Rectal smooth muscle tissue (tissue), 1 donor: ENCODE results near the gene SLC16A1.
"Not testable (repeated sequence)": the region's sequence is repeated elsewhere in the genome, so short reads cannot be mapped to it uniquely, and the experiment has no call there.

Experiments used
- H3K27ac ChIP-seq: one replicate; pipeline ENCODE4 v1.7.0; 2013; ENCODE audit warnings: low read depth, low read length, inconsistent platforms
- H3K27me3 ChIP-seq: one replicate; pipeline ENCODE4 v1.7.0; 2013; ENCODE audit warnings: low read length; ENCODE audit not compliant: control insufficient read depth, insufficient read depth
- H3K36me3 ChIP-seq: one replicate; pipeline ENCODE4 v1.7.0; 2013; ENCODE audit warnings: low read length; ENCODE audit not compliant: control insufficient read depth, insufficient read depth
- H3K4me1 ChIP-seq: one replicate; pipeline ENCODE4 v1.7.0; 2013; ENCODE audit warnings: low read length; ENCODE audit not compliant: control insufficient read depth, insufficient read depth
- H3K4me3 ChIP-seq: one replicate; pipeline ENCODE4 v1.7.0; 2013; ENCODE audit warnings: low read length
- H3K9ac ChIP-seq: one replicate; pipeline ENCODE4 v1.7.0; 2013; ENCODE audit warnings: low read length

The SLC16A1 gene

GRCh38 chr1:112904831-112905261 is 51.1 kb downstream of the SLC16A1 start:
- H3K27ac ChIP-seq = no peak overlapping the region
- H3K9ac ChIP-seq = no peak overlapping the region
- H3K4me3 ChIP-seq = no peak overlapping the region

DNA sequence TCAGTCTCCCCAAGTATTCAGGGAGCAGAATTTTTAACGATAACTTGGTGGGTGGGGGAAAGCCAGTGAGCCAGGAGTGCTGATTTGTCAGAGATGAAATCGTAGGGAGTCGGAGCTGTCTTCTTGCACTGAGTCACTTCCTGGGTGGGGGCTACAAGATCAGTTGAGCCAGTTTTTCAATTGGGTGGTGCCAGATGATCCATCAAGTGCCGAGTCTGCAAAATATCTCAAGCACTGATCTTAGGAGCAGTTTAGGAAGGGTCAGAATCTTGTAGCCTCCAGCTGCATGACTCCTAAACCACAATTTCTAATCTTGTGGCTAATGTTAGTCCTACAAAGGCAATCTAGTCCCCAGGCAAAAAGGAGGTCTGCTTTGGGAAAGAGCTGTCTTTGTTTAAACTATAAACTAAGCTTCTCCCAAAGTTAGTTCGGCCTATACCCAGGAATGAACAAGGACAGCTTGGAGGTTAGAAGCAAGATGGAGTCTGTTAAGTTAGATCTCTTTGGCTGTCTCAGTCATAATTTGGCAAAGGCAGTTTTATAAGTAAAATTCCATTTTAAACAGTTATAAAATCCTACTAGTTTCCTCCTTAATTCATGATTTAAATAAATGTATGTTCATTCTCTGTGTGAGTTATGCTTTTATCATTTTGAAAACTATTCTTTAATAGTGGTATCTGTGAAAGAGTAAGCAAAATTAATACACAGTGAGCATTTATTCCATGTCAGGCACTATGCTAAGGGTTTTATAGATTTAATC is 51.7 kb downstream of the SLC16A1 start:
- H3K27ac ChIP-seq = no peak overlapping the region

More at GRCh38 chr1:112904831-112905261, 51.1 kb downstream of the SLC16A1 start:
- Histone ChIP-seq H3K36me3 (peaks cover 2% of the 10 kb centered on the region), H3K27me3 (no peaks in the 10 kb centered on the region), H3K4me1 (no peaks in the 10 kb centered on the region)

GRCh38 chr1:112902221-112902620 is 53.8 kb downstream of the SLC16A1 start:
- Histone ChIP-seq H3K27me3 (no peaks in the 10 kb centered on the region), H3K4me1 (no peaks in the 10 kb centered on the region), H3K27ac (no peak overlapping the region), H3K36me3 (no peaks in the 10 kb centered on the region), H3K4me3 (no peak overlapping the region), H3K9ac (no peak overlapping the region)

More for the DNA sequence above, 51.7 kb downstream of the SLC16A1 start:
- no peaks in the 10 kb centered on the region for H3K4me1 ChIP-seq
- H3K9ac ChIP-seq = no peak overlapping the region
- H3K36me3 ChIP-seq = peaks cover 2% of the 10 kb centered on the region
- no peak overlapping the region for H3K4me3 ChIP-seq
- no peaks in the 10 kb centered on the region for H3K27me3 ChIP-seq

DNA sequence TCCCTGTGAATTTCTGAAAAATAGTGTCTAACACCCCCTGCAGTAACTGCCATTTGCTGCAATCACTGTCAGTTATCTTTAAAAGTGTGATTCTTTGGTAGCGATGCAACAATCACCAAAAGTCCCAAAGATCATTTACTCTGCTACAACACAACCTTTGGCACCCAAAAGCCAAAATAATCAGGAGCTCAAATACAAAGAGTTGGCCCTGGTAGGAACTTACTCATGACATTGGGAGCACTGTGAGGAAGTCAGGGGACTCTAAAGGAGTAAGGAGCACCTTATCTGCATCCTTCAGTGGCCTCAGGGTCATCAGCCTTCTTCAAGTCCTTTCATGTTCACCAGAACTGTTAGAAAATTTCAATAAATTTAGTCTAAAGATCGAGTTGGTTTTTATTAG is 54.6 kb downstream of the SLC16A1 start:
- H3K4me3 ChIP-seq = no peak overlapping the region
- no peaks in the 10 kb centered on the region for H3K36me3 ChIP-seq
- H3K27ac ChIP-seq = no peak overlapping the region
- no peaks in the 10 kb centered on the region for H3K4me1 ChIP-seq
- H3K9ac ChIP-seq = no peak overlapping the region
- no peaks in the 10 kb centered on the region for H3K27me3 ChIP-seq

DNA sequence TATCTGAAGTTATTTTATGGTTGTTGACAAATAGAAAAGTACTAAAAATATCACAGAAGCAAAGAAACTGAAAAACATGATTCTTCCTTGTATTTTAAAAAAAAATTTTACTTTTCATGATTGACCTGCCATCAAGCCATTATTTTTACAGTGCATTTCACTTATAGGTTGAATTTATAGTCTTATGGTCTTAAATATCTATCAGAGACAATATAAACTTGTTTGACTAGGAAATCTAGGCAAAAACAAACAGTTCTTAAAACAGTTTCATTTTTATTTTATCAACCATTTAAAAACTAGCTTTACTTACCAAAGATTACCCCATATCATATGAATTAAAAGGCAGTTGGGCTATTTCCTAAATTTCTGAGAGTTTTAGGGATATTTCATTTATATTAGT is 59.2 kb downstream of the SLC16A1 start:
- Histone ChIP-seq H3K27ac (no peak overlapping the region), H3K4me1 (no peaks in the 10 kb centered on the region), H3K36me3 (no peaks in the 10 kb centered on the region), H3K9ac (no peak overlapping the region), H3K4me3 (no peak overlapping the region), H3K27me3 (no peaks in the 10 kb centered on the region)

GRCh38 chr1:112894561-112895011 is 61.4 kb downstream of the SLC16A1 start:
- Histone ChIP-seq H3K4me3 (no peak overlapping the region), H3K27ac (no peak overlapping the region), H3K4me1 (no peaks in the 10 kb centered on the region), H3K27me3 (no peaks in the 10 kb centered on the region), H3K9ac (no peak overlapping the region), H3K36me3 (no peaks in the 10 kb centered on the region)

- no peak overlapping the region for H3K4me3 ChIP-seq
- no peaks in the 10 kb centered on the region for H3K27me3 ChIP-seq
- no peaks in the 10 kb centered on the region for H3K36me3 ChIP-seq
- no peaks in the 10 kb centered on the region for H3K4me1 ChIP-seq
- no peak overlapping the region for H3K27ac ChIP-seq
- H3K9ac ChIP-seq = no peak overlapping the region
Measured at GRCh38 chr1:112894010-112894292, 62.0 kb downstream of the SLC16A1 start.

DNA sequence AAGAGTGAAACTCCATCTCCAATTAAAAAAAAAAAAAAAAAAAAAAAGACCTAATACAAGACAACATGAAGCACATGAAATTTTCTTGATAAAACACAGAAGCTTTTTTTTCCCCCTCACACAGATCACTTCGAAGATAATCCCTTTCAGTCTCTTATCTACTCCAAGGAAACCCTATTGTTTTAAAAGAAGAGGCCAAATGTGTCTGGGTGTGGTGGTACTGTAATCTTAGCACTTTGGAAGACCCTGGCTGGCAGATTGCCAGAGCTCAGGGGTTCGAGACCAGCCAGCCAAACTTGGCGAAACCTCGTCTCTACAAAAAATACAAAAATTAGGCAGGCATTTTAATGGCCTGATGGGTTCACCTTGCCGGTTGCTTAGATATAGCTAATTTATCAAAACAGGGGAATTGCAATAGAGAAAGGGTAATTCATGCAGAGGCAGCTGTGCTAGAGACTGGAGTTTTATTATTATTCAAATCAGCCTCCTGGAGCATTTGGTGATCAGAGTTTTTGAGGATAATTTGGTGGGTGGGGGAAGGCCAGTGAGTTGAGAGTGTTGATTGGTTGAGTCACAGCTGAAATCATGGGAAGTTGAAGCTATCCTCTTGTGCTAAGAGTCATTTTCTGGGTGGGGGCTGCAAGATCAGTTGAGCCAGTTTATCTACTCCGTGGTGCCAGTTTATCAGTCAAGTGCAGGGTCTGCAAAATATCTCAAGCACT is 62.5 kb downstream of the SLC16A1 start:
- H3K36me3 ChIP-seq = no peaks in the 10 kb centered on the region
- H3K4me3 ChIP-seq = no peak overlapping the region
- no peak overlapping the region for H3K27ac ChIP-seq
- no peaks in the 10 kb centered on the region for H3K4me1 ChIP-seq
- H3K9ac ChIP-seq = no peak overlapping the region
- H3K27me3 ChIP-seq = no peaks in the 10 kb centered on the region

DNA sequence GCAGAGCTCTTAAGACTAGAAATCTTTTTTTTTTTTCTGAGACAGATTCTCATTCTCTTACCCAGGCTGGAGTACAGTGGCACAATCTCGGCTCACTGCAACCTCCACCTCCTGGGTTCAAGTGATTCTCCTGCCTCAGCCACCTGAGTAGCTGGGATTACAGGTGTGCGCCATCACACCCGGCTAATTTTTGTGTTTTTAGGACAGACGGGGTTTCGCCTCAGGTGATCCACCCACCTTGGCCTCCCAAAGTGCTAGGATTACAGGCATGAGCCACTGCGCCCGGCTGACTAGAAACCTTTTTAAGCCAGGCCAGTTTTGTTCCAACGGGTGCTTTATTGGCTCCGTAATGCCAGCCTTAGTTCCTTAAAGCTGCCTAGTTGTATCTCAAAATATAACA is 66.1 kb downstream of the SLC16A1 start:
- not testable (repeated sequence) for H3K4me1 ChIP-seq, H3K36me3 ChIP-seq, H3K27ac ChIP-seq, H3K9ac ChIP-seq, H3K27me3 ChIP-seq, H3K4me3 ChIP-seq

DNA sequence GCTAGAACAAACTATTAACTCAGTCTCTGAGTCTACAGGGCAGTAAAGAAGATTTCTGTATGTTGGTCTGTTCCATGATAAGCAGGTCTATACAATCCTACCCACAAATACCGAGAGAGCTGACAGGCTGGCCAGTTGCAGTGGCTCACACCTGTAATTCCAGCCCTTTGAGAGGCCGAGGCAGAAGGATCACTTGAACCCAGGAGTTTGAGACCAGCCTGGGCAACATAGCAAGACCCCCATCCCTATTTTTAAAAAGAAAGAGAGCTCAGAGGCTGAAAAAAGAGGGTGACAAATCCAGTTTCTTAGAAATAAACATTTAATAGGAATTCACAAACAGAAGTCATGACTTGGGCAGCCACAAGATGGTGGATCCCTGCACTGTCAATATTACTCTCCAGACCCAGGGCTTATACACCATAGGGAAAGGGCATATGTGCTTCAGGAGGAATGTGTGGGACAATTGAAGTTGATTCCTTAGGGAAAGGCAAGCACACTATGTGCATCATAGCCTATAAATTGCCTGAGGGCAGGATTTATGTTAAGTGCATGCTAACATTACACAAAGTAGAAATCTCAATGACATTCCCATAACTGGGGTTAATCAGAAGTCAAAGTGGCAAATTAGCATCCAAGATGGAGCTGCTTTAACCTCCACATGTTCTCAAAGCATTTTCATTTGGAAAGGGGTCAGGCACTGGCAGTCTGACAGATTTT is 66.8 kb downstream of the SLC16A1 start:
- Histone ChIP-seq H3K9ac (no peak overlapping the region), H3K36me3 (no peaks in the 10 kb centered on the region), H3K27me3 (no peaks in the 10 kb centered on the region), H3K4me3 (no peak overlapping the region), H3K27ac (no peak overlapping the region), H3K4me1 (no peaks in the 10 kb centered on the region)

DNA sequence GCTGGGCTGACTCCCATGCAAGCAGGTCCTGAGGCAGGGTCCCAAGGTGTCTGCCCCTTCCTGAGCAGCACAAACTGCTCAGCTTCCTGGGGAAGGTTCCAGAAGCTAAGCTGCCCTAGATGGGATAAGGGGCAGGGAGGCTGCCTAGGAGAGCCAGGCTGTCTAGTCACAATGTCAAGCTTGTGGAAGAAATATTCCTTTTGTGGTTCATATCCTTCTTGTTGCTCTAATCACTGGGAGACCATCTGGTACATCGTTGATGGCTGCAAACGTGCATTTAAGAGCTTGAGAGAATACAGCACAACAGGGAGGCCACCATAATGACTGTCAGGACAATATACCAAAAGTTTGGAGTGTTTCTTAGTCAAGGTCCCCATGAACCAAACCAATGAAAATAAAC is 67.4 kb downstream of the SLC16A1 start:
- Histone ChIP-seq H3K27me3 (no peaks in the 10 kb centered on the region), H3K4me1 (no peaks in the 10 kb centered on the region), H3K4me3 (no peak overlapping the region)

GRCh38 chr1:112887599-112888283 is 68.3 kb downstream of the SLC16A1 start:
- Histone ChIP-seq H3K9ac (no peak overlapping the region), H3K27ac (no peak overlapping the region), H3K4me3 (no peak overlapping the region)

More for the DNA sequence above, 67.4 kb downstream of the SLC16A1 start:
- Histone ChIP-seq H3K36me3 (no peaks in the 10 kb centered on the region), H3K9ac (no peak overlapping the region), H3K27ac (no peak overlapping the region)

More at GRCh38 chr1:112887599-112888283, 68.3 kb downstream of the SLC16A1 start:
- H3K36me3 ChIP-seq = no peaks in the 10 kb centered on the region
- H3K27me3 ChIP-seq = no peaks in the 10 kb centered on the region
- no peaks in the 10 kb centered on the region for H3K4me1 ChIP-seq
